Measurements from ENCODE around the gene STUB1. TPM values are rescaled to one million over a fixed set of nuclear protein-coding genes. Genes with fewer than 3 reads are reported as not detected.

The STUB1 gene
- total RNA-seq, 2 experiments from 2014 or later: 57.1 to 61.7 TPM

GRCh38 chr16:640614-641013 lies 39.6 kb upstream of the STUB1 start:
- TF ChIP-seq, protein P1, sequence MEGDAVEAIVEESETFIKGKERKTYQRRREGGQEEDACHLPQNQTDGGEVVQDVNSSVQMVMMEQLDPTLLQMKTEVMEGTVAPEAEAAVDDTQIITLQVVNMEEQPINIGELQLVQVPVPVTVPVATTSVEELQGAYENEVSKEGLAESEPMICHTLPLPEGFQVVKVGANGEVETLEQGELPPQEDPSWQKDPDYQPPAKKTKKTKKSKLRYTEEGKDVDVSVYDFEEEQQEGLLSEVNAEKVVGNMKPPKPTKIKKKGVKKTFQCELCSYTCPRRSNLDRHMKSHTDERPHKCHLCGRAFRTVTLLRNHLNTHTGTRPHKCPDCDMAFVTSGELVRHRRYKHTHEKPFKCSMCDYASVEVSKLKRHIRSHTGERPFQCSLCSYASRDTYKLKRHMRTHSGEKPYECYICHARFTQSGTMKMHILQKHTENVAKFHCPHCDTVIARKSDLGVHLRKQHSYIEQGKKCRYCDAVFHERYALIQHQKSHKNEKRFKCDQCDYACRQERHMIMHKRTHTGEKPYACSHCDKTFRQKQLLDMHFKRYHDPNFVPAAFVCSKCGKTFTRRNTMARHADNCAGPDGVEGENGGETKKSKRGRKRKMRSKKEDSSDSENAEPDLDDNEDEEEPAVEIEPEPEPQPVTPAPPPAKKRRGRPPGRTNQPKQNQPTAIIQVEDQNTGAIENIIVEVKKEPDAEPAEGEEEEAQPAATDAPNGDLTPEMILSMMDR (IDR thresholded peaks at IDR 0.05): no peak
- H3K27me3 Mint-ChIP-seq: no peaks in the 10 kb centered on the region
- ChIA-PET CTCF (no interaction called here), POLR2A (interaction anchor here (0.6 kb wide), 1 partner anchor 574 kb away, joined by 3 read pairs; no protein-coding TSS in a partner anchor)
- intact Hi-C loops (cut with micrococcal nuclease): no loop called here
- H3K9me3 Mint-ChIP-seq: no peaks in the 10 kb centered on the region
- no peak for ATAC-seq
- H3K4me1 Mint-ChIP-seq (ENCODE audit: low read depth): peaks cover 18% of the 10 kb centered on the region
- DNase-seq: no peak
- no peak overlapping the region for H3K27ac Mint-ChIP-seq
- peaks cover 7% of the 10 kb centered on the region for H3K36me3 Mint-ChIP-seq (ENCODE audit: low read depth)
- peak overlapping the region; percentile 45 for H3K4me3 Mint-ChIP-seq

DNA sequence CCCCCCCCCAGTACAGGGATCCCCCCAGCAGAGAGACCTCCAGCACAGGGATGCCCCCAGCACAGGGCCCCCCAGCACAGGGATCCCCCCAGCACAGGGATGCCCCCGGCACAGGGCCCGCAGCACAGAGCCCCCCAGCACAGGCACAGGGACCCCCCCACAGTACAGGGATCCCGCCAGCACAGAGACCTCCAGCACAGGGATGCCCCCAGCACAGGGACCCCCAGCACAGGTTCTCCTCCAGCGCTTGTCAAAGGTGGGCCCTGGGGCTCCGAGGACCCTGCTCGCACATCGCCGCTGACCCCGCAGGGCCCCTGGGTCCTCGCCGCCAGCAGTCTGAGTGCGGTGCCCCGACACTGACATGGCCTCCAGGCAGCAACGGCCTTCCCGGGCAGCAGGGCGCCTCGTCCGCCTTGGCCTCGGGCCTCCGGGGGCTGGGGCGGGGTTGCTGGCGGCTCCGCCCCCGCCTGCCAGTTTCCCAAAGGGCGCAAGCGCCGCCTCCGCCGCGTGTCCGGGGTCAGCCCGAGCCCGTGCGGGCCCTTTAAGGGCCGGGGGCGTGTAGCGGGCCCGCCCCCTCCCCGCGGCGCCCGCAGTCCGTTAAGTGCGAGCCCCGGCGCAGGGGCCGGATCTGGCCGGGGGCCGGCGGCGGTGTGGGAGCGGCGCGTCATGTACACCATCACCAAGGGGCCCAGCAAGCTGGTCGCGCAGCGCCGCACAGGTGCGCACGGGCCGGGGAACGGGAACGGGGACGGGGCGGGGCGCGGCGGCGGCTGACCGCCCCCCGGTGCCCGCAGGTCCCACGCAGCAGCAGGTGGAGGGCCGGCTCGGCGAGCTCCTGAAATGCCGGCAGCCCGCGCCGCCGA lies 38.7 kb upstream of the STUB1 start, which contains the start of gene MCRIP2:
TSS of gene MCRIP2 (plus strand) at position 503 of the 863 bp plus-strand sequence. CDS start at position 667, 164 bp downstream.
- Mint-ChIP-seq H3K27ac (peak within 1 kb of the TSS; percentile 48), H3K4me3 (peak within 1 kb of the TSS; percentile 78), H3K27me3 (no peaks in the 10 kb centered on the region), H3K9me3 (no peaks in the 10 kb centered on the region), H3K36me3 (ENCODE audit: low read depth) (peaks cover 7% of the 10 kb centered on the region), H3K4me1 (ENCODE audit: low read depth) (peaks cover 18% of the 10 kb centered on the region)
- DNase-seq (peak; percentile 84), ATAC-seq (peak; percentile 59)
- POLR2A ChIA-PET: interaction anchor here (0.6 to 1.1 kb wide), 3 partner anchors 59 to 573 kb away, joined by 3 read pairs; no protein-coding TSS in a partner anchor
- CTCF ChIA-PET: no interaction called here
- TF ChIP-seq, protein P1 (IDR thresholded peaks at IDR 0.05): no peak
- intact Hi-C loops (cut with micrococcal nuclease): no loop called here

DNA sequence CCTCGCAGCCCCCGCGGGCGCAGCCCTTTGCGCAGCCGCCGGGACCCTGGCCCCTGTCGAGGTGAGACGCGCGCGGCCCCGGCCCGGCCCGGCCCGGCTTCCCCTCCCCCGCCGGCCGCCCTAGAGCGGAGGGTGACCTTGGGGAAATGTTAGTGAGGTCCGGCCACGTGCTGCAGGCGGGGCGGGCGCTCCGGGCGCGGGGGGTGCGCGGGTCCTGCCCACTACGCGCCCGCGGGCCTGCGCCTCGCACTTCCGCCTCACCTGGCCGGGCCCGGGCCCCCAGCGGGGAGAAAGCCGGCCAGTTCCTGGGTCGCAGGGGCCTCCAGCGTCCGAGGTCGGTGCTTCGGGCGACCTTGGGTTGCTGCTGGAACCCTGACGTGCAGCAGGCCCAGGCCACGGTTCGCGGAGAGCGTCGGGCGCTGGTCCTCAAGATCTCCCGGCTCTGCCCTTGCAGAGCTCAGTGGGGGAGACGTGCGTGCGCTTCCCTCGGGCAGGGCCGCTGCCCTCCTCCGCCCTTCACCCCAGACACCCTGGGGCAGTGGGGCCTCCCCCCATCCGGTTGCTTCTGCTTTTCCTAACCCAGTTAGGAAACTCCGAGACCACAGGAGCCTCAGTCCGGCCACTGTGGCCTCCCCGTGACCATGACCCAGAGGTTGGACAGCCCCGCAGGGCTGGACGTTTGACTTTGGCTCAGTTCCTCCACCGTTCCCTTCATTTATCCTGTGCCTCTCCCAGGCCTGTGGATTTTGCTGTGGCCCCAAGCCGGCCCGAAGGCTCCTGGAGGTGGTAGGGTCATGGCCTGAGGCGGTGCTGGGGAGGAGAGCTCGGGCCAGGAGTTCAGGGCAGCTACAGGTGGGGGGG lies 37.8 kb upstream of the STUB1 start:
- ATAC-seq (peak; percentile 42), DNase-seq (peak; percentile 47)
- Mint-ChIP-seq H3K4me1 (ENCODE audit: low read depth) (peaks cover 19% of the 10 kb centered on the region), H3K4me3 (peak overlapping the region; percentile 78), H3K27ac (peak overlapping the region; percentile 48), H3K36me3 (ENCODE audit: low read depth) (peaks cover 7% of the 10 kb centered on the region), H3K9me3 (no peaks in the 10 kb centered on the region), H3K27me3 (no peaks in the 10 kb centered on the region)
- CTCF ChIA-PET: no interaction called here
- intact Hi-C loops (cut with micrococcal nuclease): no loop called here
- TF ChIP-seq, protein P1 (IDR thresholded peaks at IDR 0.05): no peak
- POLR2A ChIA-PET: interaction anchor here (0.6 to 1.5 kb wide), 4 partner anchors 9 to 80 kb away, joined by 3 to 5 read pairs (median 3); no protein-coding TSS in a partner anchor

DNA sequence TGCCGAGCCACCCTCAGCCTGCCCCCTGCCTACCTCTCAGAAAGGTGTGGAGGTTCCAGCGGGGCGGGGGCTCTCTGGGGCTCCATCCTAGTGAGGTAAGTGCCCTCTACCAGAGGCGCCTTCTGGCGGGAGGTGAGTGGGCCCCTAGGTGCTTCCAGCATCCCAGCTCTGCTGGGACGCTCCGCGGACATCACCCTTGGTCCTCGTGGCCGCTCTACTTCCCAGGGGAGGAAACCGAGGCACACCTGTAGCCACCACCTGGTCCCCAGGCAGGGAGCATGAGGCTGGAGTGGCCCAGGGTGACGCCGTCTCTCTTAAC lies 37.2 kb upstream of the STUB1 start:
- H3K27me3 Mint-ChIP-seq: no peaks in the 10 kb centered on the region
- H3K4me1 Mint-ChIP-seq (ENCODE audit: low read depth): peaks cover 15% of the 10 kb centered on the region
- TF ChIP-seq, protein P1 (IDR thresholded peaks at IDR 0.05): no peak
- no peak for ATAC-seq
- no peak for DNase-seq
- peaks cover 7% of the 10 kb centered on the region for H3K36me3 Mint-ChIP-seq (ENCODE audit: low read depth)
- ChIA-PET POLR2A (interaction anchor here (0.6 to 1.5 kb wide), 3 partner anchors 9 to 79 kb away, joined by 3 to 5 read pairs (median 3); no protein-coding TSS in a partner anchor), CTCF (no interaction called here)
- intact Hi-C loops (cut with micrococcal nuclease): no loop called here
- peak overlapping the region; percentile 48 for H3K27ac Mint-ChIP-seq
- peak overlapping the region; percentile 78 for H3K4me3 Mint-ChIP-seq
- H3K9me3 Mint-ChIP-seq: no peaks in the 10 kb centered on the region
